ENCODE data around the gene SLC43A1. TPM values are rescaled to one million over a fixed set of nuclear protein-coding genes. Genes with fewer than 3 reads are reported as not detected.
A peak's percentile ranks its signal among the peaks of the same experiment; 100 is the strongest.

Gene SLC43A1
- total RNA-seq, 1 experiment from 2014 or later: 27.1 TPM

- no peak for ATAC-seq
- H3K27me3 Mint-ChIP-seq (ENCODE audit: low read depth): no peaks in the 10 kb centered on the region; the same call in 1 of the 2 replicates
- peaks cover 43% of the 10 kb centered on the region for H3K4me1 Mint-ChIP-seq
- CTCF ChIA-PET: interaction anchor here (0.6 to 4.8 kb wide), 6 partner anchors 9 to 155 kb away, joined by 4 to 28 read pairs (median 10); partner anchors contain the start of genes SLC43A1 and UBE2L6
- H3K36me3 Mint-ChIP-seq: peaks cover 14% of the 10 kb centered on the region
- no peak for DNase-seq (ENCODE audit: low spot score)
- no peak for TF ChIP-seq TEAD4 (CRISPR knock-in tag; IDR thresholded peaks at IDR 0.05)
- no peak for TF ChIP-seq ZNF263 (CRISPR knock-in tag; IDR thresholded peaks at IDR 0.05; ENCODE audit: low read depth)
- no peak for TF ChIP-seq ZNF396 (CRISPR knock-in tag; IDR thresholded peaks at IDR 0.05; ENCODE audit: borderline replicate concordance)
- TF ChIP-seq OVOL2 (CRISPR knock-in tag; IDR thresholded peaks at IDR 0.05; ENCODE audit: borderline replicate concordance): no peak
- no peak for TF ChIP-seq ATF6 (CRISPR knock-in tag; IDR thresholded peaks at IDR 0.05)
- TF ChIP-seq E2F1 (CRISPR knock-in tag; IDR thresholded peaks at IDR 0.05): no peak
- no peak for TF ChIP-seq STAT6 (CRISPR knock-in tag; conservative IDR thresholded peaks at IDR 0.05; ENCODE audit: low read depth)
- TF ChIP-seq USF2 (CRISPR knock-in tag; IDR thresholded peaks at IDR 0.05): no peak
- no peak for TF ChIP-seq SOX15 (CRISPR knock-in tag; IDR thresholded peaks at IDR 0.05)
- TF ChIP-seq ETV6 (CRISPR knock-in tag; IDR thresholded peaks at IDR 0.05): no peak
- no peak for TF ChIP-seq JAZF1 (CRISPR knock-in tag; IDR thresholded peaks at IDR 0.05)
- TF ChIP-seq MLX (CRISPR knock-in tag; IDR thresholded peaks at IDR 0.05): no peak
- TF ChIP-seq ZSCAN18 (CRISPR knock-in tag; IDR thresholded peaks at IDR 0.05): no peak
- no peak for TF ChIP-seq SMAD3 (CRISPR knock-in tag; IDR thresholded peaks at IDR 0.05; ENCODE audit: borderline replicate concordance)
- no peak for TF ChIP-seq AR (CRISPR knock-in tag; IDR thresholded peaks at IDR 0.05)
- no peaks in the 10 kb centered on the region for H3K9me3 Mint-ChIP-seq
- H3K4me3 Mint-ChIP-seq: peak overlapping the region; percentile 51
- H3K27ac Mint-ChIP-seq: peak overlapping the region; percentile 86
- POLR2A ChIA-PET: interaction anchor here (0.8 to 1.6 kb wide), 3 partner anchors 14 to 262 kb away, joined by 3 to 13 read pairs (median 6); partner anchors contain the start of gene SLC43A1
Measured at GRCh38 chr11:57500515-57500914, 15.0 kb downstream of the SLC43A1 start.
